GM12872 (cell line): Measurements from ENCODE around the gene CPNE2.

ENCODE experiments used
- TF ChIP-seq, protein P1 (sequence below): IDR thresholded peaks from 3 replicates; pipeline ENCODE4 v1.5.1; 2011; ENCODE audit warnings: low read depth, mild to moderate bottlenecking, low read length, moderate library complexity; ENCODE audit not compliant: insufficient read depth

CPNE2 gene

DNA sequence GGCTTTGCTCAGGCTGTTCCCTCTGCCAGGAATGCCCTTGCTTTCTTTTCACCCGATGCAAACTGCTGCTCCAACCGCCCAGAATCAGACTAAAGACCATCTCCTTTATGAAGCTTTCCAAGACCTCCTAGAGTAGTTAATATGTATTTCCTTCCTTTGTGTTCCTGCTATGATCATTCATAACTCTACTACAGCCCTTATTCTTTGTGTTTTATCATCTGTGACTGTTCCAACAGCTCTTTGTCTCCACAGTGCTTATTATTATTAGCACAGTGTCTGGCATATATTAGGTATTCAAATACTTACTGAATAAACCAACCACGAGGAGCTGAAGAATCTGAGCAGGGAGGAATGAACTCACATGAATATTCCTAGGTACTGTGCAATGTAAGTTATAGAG lies 85.8 kb downstream of the CPNE2 start:
- TF ChIP-seq, protein P1, sequence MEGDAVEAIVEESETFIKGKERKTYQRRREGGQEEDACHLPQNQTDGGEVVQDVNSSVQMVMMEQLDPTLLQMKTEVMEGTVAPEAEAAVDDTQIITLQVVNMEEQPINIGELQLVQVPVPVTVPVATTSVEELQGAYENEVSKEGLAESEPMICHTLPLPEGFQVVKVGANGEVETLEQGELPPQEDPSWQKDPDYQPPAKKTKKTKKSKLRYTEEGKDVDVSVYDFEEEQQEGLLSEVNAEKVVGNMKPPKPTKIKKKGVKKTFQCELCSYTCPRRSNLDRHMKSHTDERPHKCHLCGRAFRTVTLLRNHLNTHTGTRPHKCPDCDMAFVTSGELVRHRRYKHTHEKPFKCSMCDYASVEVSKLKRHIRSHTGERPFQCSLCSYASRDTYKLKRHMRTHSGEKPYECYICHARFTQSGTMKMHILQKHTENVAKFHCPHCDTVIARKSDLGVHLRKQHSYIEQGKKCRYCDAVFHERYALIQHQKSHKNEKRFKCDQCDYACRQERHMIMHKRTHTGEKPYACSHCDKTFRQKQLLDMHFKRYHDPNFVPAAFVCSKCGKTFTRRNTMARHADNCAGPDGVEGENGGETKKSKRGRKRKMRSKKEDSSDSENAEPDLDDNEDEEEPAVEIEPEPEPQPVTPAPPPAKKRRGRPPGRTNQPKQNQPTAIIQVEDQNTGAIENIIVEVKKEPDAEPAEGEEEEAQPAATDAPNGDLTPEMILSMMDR: no peak

DNA sequence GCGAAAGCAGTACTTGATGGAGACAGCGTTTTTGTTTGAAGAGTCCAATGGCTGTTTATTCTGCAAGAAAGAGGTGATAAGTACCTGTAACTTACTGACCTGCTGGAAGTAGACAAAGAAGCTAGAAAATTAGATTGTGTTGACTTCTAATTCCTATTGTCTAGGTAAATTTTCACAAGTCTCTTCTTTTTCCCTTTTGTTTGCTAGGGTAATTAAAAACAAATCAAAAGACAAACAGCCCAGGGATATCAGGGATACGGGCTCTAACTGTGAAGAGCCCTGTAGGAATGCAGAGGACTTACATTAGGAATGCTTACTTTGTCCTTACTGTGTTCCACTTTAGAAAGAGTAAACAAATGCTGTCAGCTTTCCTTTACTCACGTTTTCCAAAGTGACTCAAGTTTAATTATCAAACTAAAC lies 86.4 kb downstream of the CPNE2 start:
- TF ChIP-seq, protein P1: no peak

DNA sequence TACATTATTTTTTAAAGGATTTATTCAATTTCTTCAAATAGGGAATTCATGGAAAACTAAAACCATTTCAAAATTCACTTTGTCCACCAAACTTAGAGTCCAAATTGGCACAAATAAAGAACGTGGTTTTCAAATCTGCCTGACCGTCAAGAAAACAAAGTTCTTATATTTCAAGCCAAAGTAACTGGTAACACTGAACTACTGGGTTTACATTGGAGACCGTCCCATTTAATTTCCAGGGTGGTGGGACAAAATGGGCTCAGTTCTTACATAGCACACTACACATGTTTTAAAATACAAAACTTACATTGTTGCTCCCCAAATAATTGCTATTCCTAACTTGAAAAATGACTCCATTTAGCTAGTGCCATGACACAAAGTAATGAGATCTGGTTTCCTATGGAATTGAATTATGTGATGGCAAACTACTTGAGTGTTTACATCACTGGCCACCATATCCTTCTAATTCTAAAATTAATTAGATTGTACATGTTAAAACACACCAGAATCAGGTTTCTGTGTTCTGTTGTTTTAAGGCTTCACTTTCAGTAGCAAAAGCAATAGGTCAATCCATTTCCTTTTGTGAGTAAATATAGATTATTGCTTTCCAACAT lies 86.9 kb downstream of the CPNE2 start:
- TF ChIP-seq, protein P1: no peak

DNA sequence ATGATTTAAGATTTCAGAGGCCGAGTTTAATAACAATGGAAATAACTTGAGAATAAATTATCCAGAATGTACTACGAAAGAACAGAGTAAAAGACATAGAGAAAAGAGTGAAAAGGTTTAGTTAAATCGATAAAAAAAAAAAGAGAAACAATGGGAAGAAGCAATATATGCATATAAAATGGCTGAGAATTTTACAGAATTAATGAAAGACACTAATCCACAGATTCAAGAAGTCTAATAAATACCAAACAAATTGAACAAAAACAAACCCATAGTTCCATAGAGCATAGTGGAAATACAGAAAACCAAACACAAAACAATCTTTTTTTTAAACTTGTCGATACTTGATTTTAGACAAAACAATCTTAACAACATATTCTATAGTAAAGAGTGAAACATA lies 91.7 kb downstream of the CPNE2 start:
- TF ChIP-seq, protein P1: no peak

DNA sequence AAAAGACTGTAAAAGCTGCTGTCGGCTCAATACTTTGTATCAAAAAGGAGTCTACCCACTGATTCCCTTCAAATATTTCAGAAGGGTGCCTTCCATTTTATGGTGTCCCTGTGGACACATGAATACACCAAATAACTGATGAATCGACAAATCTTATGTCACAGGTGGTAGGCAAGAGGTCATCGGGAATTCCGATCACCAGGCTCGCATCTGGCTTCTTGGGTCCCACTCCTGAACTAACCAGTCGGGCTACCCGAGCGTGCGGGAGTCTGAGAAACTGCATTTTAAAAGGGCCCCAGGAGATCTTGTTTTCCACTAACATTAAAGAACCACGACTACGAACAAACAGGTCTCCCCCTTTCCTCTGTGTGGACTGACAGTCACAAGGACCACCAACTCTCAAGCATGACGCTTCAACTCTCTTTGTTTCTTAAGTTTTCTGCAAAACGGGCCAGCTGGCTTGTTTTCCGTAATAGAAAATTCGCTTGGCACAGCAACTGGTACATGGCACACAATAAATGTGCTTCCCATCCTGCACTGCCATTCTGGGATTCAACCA lies 92.6 kb downstream of the CPNE2 start:
- TF ChIP-seq, protein P1: no peak

DNA sequence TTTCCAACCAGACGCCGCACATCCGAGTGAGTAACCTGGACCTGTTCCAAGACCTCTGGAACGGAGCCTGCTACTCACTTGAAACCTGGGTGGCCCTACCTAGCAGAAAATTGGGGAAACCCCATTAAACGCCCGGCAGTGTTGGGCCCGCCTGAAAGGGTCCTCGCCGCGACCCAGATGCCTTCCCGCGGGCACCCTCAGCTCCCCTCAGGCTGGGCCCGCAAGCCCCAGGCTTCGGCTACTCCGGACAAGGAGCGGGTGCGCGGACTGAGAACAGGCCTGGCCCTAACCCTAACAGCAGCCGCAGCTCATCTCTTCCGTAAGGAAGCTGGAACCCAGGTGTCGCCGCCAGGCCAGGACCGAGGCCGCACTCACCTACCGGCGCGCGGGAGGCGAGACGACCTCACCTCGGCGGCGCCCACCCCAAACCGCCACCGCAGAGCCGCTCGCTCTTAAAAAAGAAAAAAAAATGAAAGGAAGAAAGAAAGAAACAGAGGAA lies 93.1 kb downstream of the CPNE2 start:
- TF ChIP-seq, protein P1: no peak

DNA sequence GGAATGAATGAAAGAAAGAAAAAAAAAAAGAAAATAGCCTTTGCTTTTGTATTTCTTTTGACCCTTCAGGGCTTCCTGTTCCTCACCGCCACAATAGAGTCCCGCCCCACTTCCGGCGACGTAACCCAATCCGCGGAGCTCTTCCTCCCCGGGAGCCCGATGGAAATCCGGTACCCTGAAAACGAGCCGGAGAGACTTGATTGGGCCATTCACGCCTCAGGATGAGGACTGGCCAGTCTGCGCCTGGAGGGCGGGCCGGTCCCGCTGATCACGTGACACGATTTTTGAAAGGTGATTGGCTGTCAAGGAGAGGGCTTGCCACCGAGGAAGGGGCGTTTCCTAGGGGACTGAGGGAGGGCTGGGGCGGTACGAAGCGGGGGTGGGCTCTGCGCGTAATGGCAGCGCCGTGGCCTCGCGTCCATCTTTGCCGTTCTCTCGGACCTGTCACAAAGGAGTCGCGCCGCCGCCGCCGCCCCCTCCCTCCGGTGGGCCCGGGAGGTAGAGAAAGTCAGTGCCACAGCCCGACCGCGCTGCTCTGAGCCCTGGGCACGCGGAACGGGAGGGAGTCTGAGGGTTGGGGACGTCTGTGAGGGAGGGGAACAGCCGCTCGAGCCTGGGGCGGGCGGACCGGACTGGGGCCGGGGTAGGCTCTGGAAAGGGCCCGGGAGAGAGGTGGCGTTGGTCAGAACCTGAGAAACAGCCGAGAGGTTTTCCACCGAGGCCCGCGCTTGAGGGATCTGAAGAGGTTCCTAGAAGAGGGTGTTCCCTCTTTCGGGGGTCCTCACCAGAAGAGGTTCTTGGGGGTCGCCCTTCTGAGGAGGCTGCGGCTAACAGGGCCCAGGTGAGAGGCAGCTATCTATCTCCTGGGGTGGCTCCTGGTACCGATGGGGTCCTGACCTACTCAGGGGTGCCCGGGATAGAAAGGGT lies 93.8 kb downstream of the CPNE2 start, which contains the start of the genes PSME3IP1 and RSPRY1:
Gene PSME3IP1, minus strand, starts transcription at position 95 of the 927 bp plus-strand sequence. CDS start 12,185 bp downstream, outside the sequence.
Gene RSPRY1, plus strand, starts transcription at position 385 of the 927 bp plus-strand sequence. CDS start 18,330 bp downstream, outside the sequence.
- TF ChIP-seq, protein P1: no peak
